Breast epithelium (tissue), 3 donors: ENCODE data around the gene EXOC3L4.

Source experiments
- CTCF ChIP-seq, 3 donors: fragments of 450-650 bp; IDR thresholded peaks; one replicate each; pipeline ENCODE4 v1.5.1; 2016 to 2017; ENCODE audit warnings: antibody characterized with exemption in 3 of 3, mild to moderate bottlenecking in 3 of 3, moderate library complexity in 3 of 3
- POLR2A ChIP-seq: fragments of 450-650 bp; IDR thresholded peaks from one replicate; pipeline ENCODE4 v1.6.1; 2016; ENCODE audit warnings: antibody characterized with exemption, mild to moderate bottlenecking, moderate library complexity
- POLR2AphosphoS5 ChIP-seq, 3 donors: sonication (generic); formaldehyde crosslinking; IDR thresholded peaks; one replicate each; pipeline ENCODE4 v1.6.1; 2017; ENCODE audit warnings: antibody characterized with exemption in 3 of 3

DNA sequence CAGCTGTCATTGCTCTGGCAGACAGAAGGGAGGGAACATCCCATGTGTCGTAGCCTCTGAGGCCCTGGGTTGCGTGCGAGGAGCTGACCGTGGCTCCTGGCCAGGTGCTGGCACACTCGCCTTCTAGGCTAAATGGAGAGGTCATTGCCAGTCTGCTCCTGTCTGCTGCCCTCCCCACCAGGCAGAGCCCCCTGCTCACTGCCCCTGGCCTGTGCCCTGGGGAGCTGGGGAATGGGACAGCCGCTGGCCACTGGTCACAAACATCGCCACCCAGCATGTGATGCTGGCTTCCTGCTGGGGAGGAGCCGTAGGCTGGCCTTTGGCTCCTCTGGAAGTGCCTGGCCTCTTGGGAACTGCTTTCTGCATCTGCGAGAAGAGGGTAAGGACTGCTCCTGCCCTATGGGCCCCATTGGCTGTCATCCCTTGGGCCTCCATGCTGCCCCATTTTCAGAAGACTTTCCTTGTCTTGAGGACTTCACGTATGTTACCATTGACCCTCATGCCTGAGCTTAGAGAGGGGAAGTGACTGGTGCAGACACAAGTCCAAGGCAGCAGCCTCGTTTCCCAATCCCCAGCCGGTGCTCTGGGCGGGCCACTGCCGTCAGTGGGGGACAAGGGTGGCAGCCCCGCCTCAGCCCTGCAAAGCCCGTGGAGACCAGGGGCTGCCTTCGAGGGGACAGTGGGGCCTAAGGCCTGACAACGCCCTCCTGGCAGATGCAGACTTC lies 26.8 kb downstream of the EXOC3L4 start:
- TF ChIP-seq POLR2A (no peak), POLR2AphosphoS5 (IDR thresholded peaks at IDR 0.05) (peak in 2 of 3 donors; percentile 23 to 47), CTCF (IDR thresholded peaks at IDR 0.05) (no peak)
